Mesenchymal stem cell (in vitro differentiated cells and primary cell): Measurements from ENCODE around the gene RGS10.

ENCODE experiments used
- DNase-seq: peaks from one replicate; pipeline ENCODE4 v3.0.0-alpha.2; 2013
- H2AFZ ChIP-seq: one replicate; pipeline ENCODE4 v1.6.1; 2013; ENCODE audit warnings: low read depth, mild to moderate bottlenecking, control low read depth, inconsistent platforms, low read length, moderate library complexity
- H2AK5ac ChIP-seq: 2 replicates; pipeline ENCODE4 v1.6.1; 2013; ENCODE audit warnings: low read length, moderate library complexity, mild to moderate bottlenecking, inconsistent platforms; ENCODE audit not compliant: severe bottlenecking
- H2BK120ac ChIP-seq: one replicate; pipeline ENCODE4 v1.6.1; 2013; ENCODE audit warnings: low read depth, mild to moderate bottlenecking, inconsistent platforms, low read length, moderate library complexity
- H2BK12ac ChIP-seq, 2 experiments: one replicate each; pipeline ENCODE4 v1.6.1; 2013; ENCODE audit warnings: inconsistent platforms in 2 of 2, low read length in 2 of 2, mild to moderate bottlenecking in 2 of 2, moderate library complexity in 2 of 2, control low read depth in 1 of 2
- H2BK15ac ChIP-seq: one replicate; pipeline ENCODE4 v1.6.1; 2013; ENCODE audit warnings: mild to moderate bottlenecking, low read depth, inconsistent platforms; ENCODE audit not compliant: poor library complexity, severe bottlenecking
- H2BK5ac ChIP-seq: 2 replicates; pipeline ENCODE4 v1.6.1; 2013; ENCODE audit warnings: low read depth, mild to moderate bottlenecking, low read length, control low read depth, inconsistent platforms; ENCODE audit not compliant: poor library complexity, severe bottlenecking
- H3K14ac ChIP-seq, 2 experiments: one replicate each; pipeline ENCODE4 v1.6.1; 2013; ENCODE audit warnings: inconsistent platforms in 2 of 2, low read length in 2 of 2, control low read depth in 1 of 2, mild to moderate bottlenecking in 1 of 2, moderate library complexity in 1 of 2
- H3K18ac ChIP-seq, 2 experiments: one replicate each; pipeline ENCODE4 v1.6.1; 2013; ENCODE audit warnings: inconsistent platforms in 2 of 2, low read length in 2 of 2, control low read depth in 1 of 2, low read depth in 1 of 2, mild to moderate bottlenecking in 1 of 2
- H3K23ac ChIP-seq, 2 experiments: one replicate each; pipeline ENCODE4 v1.6.1; 2013; ENCODE audit warnings: inconsistent platforms in 2 of 2, low read length in 2 of 2, mild to moderate bottlenecking in 2 of 2, moderate library complexity in 2 of 2, control low read depth in 1 of 2
- H3K27ac ChIP-seq: 2 replicates; pipeline ENCODE4 v1.5.1; 2013; ENCODE audit warnings: mild to moderate bottlenecking, moderate library complexity, low read length, control low read depth, inconsistent platforms; ENCODE audit not compliant: poor library complexity, severe bottlenecking
- H3K27me3 ChIP-seq, 2 experiments: 2 replicates each; pipeline versions ENCODE4 v1.6.1 to v1.7.0; 2013; ENCODE audit warnings: low read length in 2 of 2, mild to moderate bottlenecking in 2 of 2, moderate library complexity in 2 of 2, control low read depth in 1 of 2, inconsistent platforms in 1 of 2; ENCODE audit not compliant: control insufficient read depth in 1 of 2, insufficient read depth in 1 of 2
- H3K36me3 ChIP-seq, 2 experiments: 2 replicates each; pipeline versions ENCODE4 v1.6.1 to v1.7.0; 2013; ENCODE audit warnings: low read length in 2 of 2, control low read depth in 1 of 2, inconsistent platforms in 1 of 2, low read depth in 1 of 2, mild to moderate bottlenecking in 1 of 2; ENCODE audit not compliant: insufficient read depth in 2 of 2, control insufficient read depth in 1 of 2
- H3K4ac ChIP-seq, 2 experiments: one replicate each; pipeline ENCODE4 v1.6.1; 2013; ENCODE audit warnings: inconsistent platforms in 2 of 2, low read length in 2 of 2, mild to moderate bottlenecking in 2 of 2, moderate library complexity in 2 of 2, control low read depth in 1 of 2, low read depth in 1 of 2
- H3K4me1 ChIP-seq: 2 replicates; pipeline ENCODE4 v1.6.1; 2013; ENCODE audit warnings: low read depth, low read length, control low read depth; ENCODE audit not compliant: control insufficient read depth, insufficient read depth
- H3K4me2 ChIP-seq: 2 replicates; pipeline ENCODE4 v1.6.1; 2013; ENCODE audit warnings: low read length, mild to moderate bottlenecking, inconsistent platforms; ENCODE audit not compliant: poor library complexity, severe bottlenecking
- H3K4me3 ChIP-seq, 2 experiments: 2 replicates each; pipeline versions ENCODE4 v1.5.1 to v1.7.0; 2013; ENCODE audit warnings: low read length in 2 of 2, mild to moderate bottlenecking in 2 of 2, control low read depth in 1 of 2, low read depth in 1 of 2; ENCODE audit not compliant: insufficient read depth in 1 of 2
- H3K79me1 ChIP-seq: replicated peaks from 2 replicates; pipeline ENCODE4 v1.6.1; 2013; ENCODE audit warnings: mild to moderate bottlenecking, control low read depth, low read length, inconsistent platforms; ENCODE audit not compliant: poor library complexity, severe bottlenecking
- H3K9ac ChIP-seq: 2 replicates; pipeline ENCODE4 v1.7.0; 2013; ENCODE audit warnings: mild to moderate bottlenecking, low read length, moderate library complexity
- H3K9me3 ChIP-seq: 2 replicates; pipeline ENCODE4 v1.7.0; 2013; ENCODE audit warnings: mild to moderate bottlenecking, low read length; ENCODE audit not compliant: control insufficient read depth
- H4K8ac ChIP-seq: one replicate; pipeline ENCODE4 v1.6.1; 2013; ENCODE audit warnings: inconsistent platforms, mild to moderate bottlenecking, low read length, moderate library complexity
- H4K91ac ChIP-seq: one replicate; pipeline ENCODE4 v1.6.1; 2013; ENCODE audit warnings: mild to moderate bottlenecking, low read length, inconsistent platforms
- WGBS: methylation state at CpG from one replicate; pipeline ENCODE4 v1.1.7; 2013; ENCODE audit warnings: mixed read lengths; 5-methylcytosine and 5-hydroxymethylcytosine counted together

RGS10 gene

DNA sequence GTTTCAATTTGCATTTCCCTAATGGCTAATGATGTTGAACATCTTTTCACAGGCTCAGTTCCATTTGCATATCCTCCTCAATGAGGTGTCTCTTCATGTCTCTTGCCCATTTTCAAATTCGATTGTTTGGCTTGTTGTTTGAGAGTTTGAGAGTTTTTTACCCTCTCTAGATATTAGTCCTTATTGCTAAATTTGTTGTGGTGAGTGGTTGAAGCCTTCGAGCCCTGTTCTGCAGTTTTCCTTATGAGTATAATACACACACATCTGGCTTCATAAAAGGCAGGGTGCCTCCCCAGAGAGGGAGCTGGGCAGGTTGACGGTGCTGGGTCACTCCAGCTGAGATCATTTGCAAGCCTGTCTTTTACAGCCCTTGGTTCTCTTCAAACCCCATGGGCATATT, 65.1 kb downstream of the RGS10 start:
- no peak overlapping the region for H2BK15ac ChIP-seq
- H2BK5ac ChIP-seq: no peak overlapping the region
- 22% methylated on average over 1 of the region's 3 CpGs for WGBS
- no peak overlapping the region for H3K27ac ChIP-seq
- no peak overlapping the region for H2AFZ ChIP-seq
- H3K14ac ChIP-seq: no peak overlapping the region
- no peak overlapping the region for H4K91ac ChIP-seq
- H2AK5ac ChIP-seq: no peak overlapping the region
- no peak overlapping the region for H2BK120ac ChIP-seq
- no peaks in the 10 kb centered on the region for H3K9me3 ChIP-seq
- no peak overlapping the region for H3K18ac ChIP-seq
- no peaks in the 10 kb centered on the region for H3K36me3 ChIP-seq
- H3K79me1 ChIP-seq: no peaks in the 10 kb centered on the region
- H3K4me2 ChIP-seq: no peak overlapping the region
- no peak overlapping the region for H3K23ac ChIP-seq
- no peak overlapping the region for H4K8ac ChIP-seq
- H2BK12ac ChIP-seq: no peak overlapping the region
- no peak for DNase-seq
- H3K4ac ChIP-seq: no peak overlapping the region
- peaks cover 66 to 73% of the 10 kb centered on the region in 2 experiments for H3K27me3 ChIP-seq
- H3K9ac ChIP-seq: no peak overlapping the region
- no peak overlapping the region for H3K4me3 ChIP-seq
- peaks cover 7% of the 10 kb centered on the region for H3K4me1 ChIP-seq

- peak overlapping the region in 1 of 2 experiments; percentile 16 for H3K18ac ChIP-seq
- H4K91ac ChIP-seq: no peak overlapping the region
- no peaks in the 10 kb centered on the region for H3K79me1 ChIP-seq
- H2AFZ ChIP-seq: no peak overlapping the region
- no peak for DNase-seq
- no peak overlapping the region for H3K27ac ChIP-seq
- WGBS: 79% methylated on average over 9 of the region's 10 CpGs
- H4K8ac ChIP-seq: no peak overlapping the region
- H3K4ac ChIP-seq: no peak overlapping the region
- H2AK5ac ChIP-seq: no peak overlapping the region
- H2BK5ac ChIP-seq: no peak overlapping the region
- H2BK120ac ChIP-seq: no peak overlapping the region
- H2BK12ac ChIP-seq: no peak overlapping the region
- H3K9ac ChIP-seq: no peak overlapping the region
- H3K27me3 ChIP-seq: peaks cover 75 to 79% of the 10 kb centered on the region in 2 experiments
- H3K23ac ChIP-seq: no peak overlapping the region
- peak overlapping the region in 1 of 2 experiments; percentile 59 for H3K14ac ChIP-seq
- H2BK15ac ChIP-seq: no peak overlapping the region
- no peaks in the 10 kb centered on the region for H3K36me3 ChIP-seq
- no peaks in the 10 kb centered on the region for H3K9me3 ChIP-seq
- H3K4me3 ChIP-seq: no peak overlapping the region
- H3K4me2 ChIP-seq: no peak overlapping the region
- peaks cover 6% of the 10 kb centered on the region for H3K4me1 ChIP-seq
Measured at GRCh38 chr10:119474606-119475005, 67.9 kb downstream of the RGS10 start.

DNA sequence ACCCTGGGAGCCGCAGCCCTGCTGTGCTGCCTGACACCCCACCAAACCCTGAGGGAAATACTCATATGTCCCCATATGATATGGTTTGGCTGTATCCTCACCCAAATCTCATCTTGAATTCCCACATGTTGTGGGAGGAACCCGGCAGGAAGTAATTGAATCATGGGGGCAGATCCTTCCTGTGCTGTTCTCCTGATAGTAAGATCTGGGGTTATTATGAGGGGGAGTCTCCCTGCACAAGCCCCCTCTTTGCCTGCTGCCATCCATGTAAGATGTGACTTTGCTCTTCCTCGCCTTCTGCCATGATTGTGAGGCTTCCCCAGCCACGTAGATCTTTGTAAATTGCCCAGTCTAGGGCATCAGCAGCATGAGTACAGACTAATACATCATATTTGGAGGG, 68.7 kb downstream of the RGS10 start:
- Histone ChIP-seq H2AK5ac (no peak overlapping the region), H3K18ac (no peak overlapping the region), H3K79me1 (no peaks in the 10 kb centered on the region), H3K9me3 (no peaks in the 10 kb centered on the region), H3K4me2 (no peak overlapping the region), H4K8ac (no peak overlapping the region), H3K27ac (no peak overlapping the region), H4K91ac (no peak overlapping the region), H2BK120ac (no peak overlapping the region), H3K9ac (no peak overlapping the region), H3K27me3 (peaks cover 71 to 76% of the 10 kb centered on the region in 2 experiments), H3K4me1 (peaks cover 5% of the 10 kb centered on the region), H3K14ac (no peak overlapping the region), H2BK5ac (no peak overlapping the region), H2BK12ac (no peak overlapping the region), H3K4ac (no peak overlapping the region), H2BK15ac (no peak overlapping the region), H3K36me3 (no peaks in the 10 kb centered on the region), H3K4me3 (no peak overlapping the region), H3K23ac (no peak overlapping the region), H2AFZ (no peak overlapping the region)
- 94% methylated on average over 4 of the region's 4 CpGs for WGBS
- DNase-seq: no peak

DNA sequence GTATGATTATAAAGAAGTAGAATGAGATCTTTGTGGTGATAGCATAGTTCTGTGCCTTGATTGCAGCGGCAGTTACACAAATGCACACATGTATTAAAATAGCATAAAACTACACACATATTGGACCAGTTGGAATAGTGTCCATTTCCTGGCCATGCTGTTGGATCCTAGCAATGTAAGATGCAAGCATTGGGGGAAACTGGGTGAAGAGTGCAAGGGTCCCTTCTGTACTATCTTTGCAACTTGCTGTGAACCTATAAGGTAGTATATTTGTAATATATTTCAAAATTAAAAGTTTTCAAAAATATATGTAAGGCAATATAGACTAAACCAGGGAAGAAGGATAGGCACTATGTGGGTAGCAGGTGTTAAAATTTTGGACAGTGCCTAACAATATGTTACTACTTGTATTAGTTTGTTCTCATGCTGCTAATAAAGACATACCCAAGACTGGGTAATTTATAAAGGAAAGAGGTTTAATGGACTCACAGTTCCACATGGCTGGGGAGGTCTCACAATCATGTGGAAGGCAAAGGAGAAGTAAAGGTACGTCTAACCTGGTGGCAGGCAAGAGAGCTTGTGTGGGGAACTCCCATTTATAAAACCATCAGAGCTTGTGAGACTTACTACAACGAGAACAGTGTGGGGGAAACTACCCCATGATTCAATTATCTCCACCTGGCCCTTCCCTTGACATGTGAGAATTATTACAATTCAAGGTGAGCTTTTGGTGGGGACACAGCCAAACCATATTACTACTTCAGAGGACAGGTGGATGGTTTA, 71.4 kb downstream of the RGS10 start:
- Histone ChIP-seq H2BK15ac (no peak overlapping the region), H2BK12ac (no peak overlapping the region), H3K9me3 (no peaks in the 10 kb centered on the region), H3K23ac (no peak overlapping the region), H3K27ac (no peak overlapping the region), H3K14ac (no peak overlapping the region), H3K4me2 (no peak overlapping the region), H3K4me1 (no peaks in the 10 kb centered on the region), H2AK5ac (no peak overlapping the region), H3K79me1 (no peaks in the 10 kb centered on the region), H3K4ac (no peak overlapping the region), H2BK120ac (no peak overlapping the region), H3K18ac (no peak overlapping the region), H3K4me3 (no peak overlapping the region), H3K9ac (no peak overlapping the region), H3K27me3 (peaks cover 54 to 66% of the 10 kb centered on the region in 2 experiments), H2AFZ (no peak overlapping the region), H4K91ac (no peak overlapping the region), H4K8ac (no peak overlapping the region), H3K36me3 (no peaks in the 10 kb centered on the region), H2BK5ac (no peak overlapping the region)
- no CpG with 5 or more reads among the region's 3 CpGs for WGBS
- DNase-seq: no peak
